ENCODE measurements around the gene SLC5A9. TPM values are rescaled to one million over a fixed set of nuclear protein-coding genes. Genes with fewer than 3 reads are reported as not detected.

SLC5A9 gene
- total RNA-seq, 1 experiment from 2014 or later = not detected

DNA sequence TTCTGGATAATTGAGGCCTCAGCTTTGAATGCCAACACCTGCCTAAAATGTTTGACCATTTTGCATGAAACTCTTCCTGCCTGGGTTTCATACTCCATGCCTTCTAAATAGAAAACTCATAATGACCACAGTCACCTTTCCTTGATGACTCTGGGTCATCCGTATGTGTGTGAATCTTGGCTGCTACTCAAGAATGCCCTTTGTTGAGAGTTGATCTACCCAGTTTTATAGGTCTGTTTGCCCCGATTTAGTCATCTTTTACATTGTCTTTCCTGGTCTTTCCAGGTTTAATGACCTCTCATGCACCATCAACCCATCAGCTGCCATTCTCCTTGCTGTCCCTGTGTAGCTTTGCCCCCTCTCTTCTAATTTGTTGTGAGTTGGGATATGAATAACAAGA, 2.7 kb upstream of the SLC5A9 start:
- Histone ChIP-seq H4K20me1 (ENCODE audit: control insufficient read depth, insufficient read depth, insufficient read length) (no peaks in the 10 kb centered on the region), H3K23me2 (ENCODE audit: insufficient read length, low read depth, low read length, poor library complexity, severe bottlenecking) (no peaks in the 10 kb centered on the region), H3K14ac (ENCODE audit: insufficient read depth, low read length) (no peak overlapping the region), H2BK20ac (ENCODE audit: low read depth, low read length, poor library complexity, severe bottlenecking) (no peak overlapping the region), H3K4ac (ENCODE audit: low read depth, low read length) (no peak overlapping the region), H4K91ac (ENCODE audit: insufficient read length, low read depth, low read length) (no peak overlapping the region), H2AK5ac (ENCODE audit: insufficient read length, low read length) (no peak overlapping the region), H2BK15ac (ENCODE audit: low read depth, low read length) (no peak overlapping the region), H3K9ac (ENCODE audit: extremely low read depth, insufficient read length, low read length) (no peak overlapping the region), H3K4me2 (ENCODE audit: insufficient read depth, insufficient read length, low read length) (no peak overlapping the region), H3K56ac (ENCODE audit: insufficient read length, low read depth, low read length) (no peak overlapping the region), H4K5ac (ENCODE audit: insufficient read length, low read depth, low read length) (no peak overlapping the region), H2BK120ac (ENCODE audit: low read depth, low read length, poor library complexity, severe bottlenecking) (no peak overlapping the region), H3K27me3 (ENCODE audit: insufficient read depth, low read length) (no peaks in the 10 kb centered on the region), H3K18ac (ENCODE audit: insufficient read length, low read depth, low read length) (no peak overlapping the region), H4K8ac (replicated peaks; ENCODE audit: insufficient read length, low read depth, low read length) (no peak overlapping the region), H2BK5ac (ENCODE audit: insufficient read length, low read length) (no peak overlapping the region), H2BK12ac (ENCODE audit: insufficient read length, low read depth, low read length) (no peak overlapping the region), H3K79me1 (ENCODE audit: insufficient read depth, low read depth, low read length, poor library complexity, severe bottlenecking) (no peaks in the 10 kb centered on the region), H3K79me2 (ENCODE audit: insufficient read depth, low read length) (no peaks in the 10 kb centered on the region), H3T11ph (ENCODE audit: low read length) (no peak overlapping the region), H3K27ac (ENCODE audit: insufficient read length, low read depth, low read length) (no peak overlapping the region), H3K4me1 (ENCODE audit: insufficient read depth, low read length) (peaks cover 4% of the 10 kb centered on the region; the same call in 1 of the 2 replicates), H2AFZ (ENCODE audit: low read length) (no peak overlapping the region), H3K9me3 (ENCODE audit: control insufficient read depth, low read depth, low read length) (no peaks in the 10 kb centered on the region), H3K23ac (ENCODE audit: insufficient read length, low read depth, low read length) (no peak overlapping the region)
- TF ChIP-seq, protein P1, sequence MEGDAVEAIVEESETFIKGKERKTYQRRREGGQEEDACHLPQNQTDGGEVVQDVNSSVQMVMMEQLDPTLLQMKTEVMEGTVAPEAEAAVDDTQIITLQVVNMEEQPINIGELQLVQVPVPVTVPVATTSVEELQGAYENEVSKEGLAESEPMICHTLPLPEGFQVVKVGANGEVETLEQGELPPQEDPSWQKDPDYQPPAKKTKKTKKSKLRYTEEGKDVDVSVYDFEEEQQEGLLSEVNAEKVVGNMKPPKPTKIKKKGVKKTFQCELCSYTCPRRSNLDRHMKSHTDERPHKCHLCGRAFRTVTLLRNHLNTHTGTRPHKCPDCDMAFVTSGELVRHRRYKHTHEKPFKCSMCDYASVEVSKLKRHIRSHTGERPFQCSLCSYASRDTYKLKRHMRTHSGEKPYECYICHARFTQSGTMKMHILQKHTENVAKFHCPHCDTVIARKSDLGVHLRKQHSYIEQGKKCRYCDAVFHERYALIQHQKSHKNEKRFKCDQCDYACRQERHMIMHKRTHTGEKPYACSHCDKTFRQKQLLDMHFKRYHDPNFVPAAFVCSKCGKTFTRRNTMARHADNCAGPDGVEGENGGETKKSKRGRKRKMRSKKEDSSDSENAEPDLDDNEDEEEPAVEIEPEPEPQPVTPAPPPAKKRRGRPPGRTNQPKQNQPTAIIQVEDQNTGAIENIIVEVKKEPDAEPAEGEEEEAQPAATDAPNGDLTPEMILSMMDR (conservative IDR thresholded peaks at IDR 0.05) = no peak
- DNase-seq = no peak
- no CpG with 5 or more reads among the region's 2 CpGs for WGBS (ENCODE audit: extremely low coverage, insufficient read length, low lambda C conversion rate)
- Mint-ChIP-seq H3K9me3 (no peaks in the 10 kb centered on the region), H3K4me3 (no peak overlapping the region), H3K27ac (no peak overlapping the region), H3K4me1 (peaks cover 27 to 29% of the 10 kb centered on the region in 2 experiments), H3K27me3 (ENCODE audit: low read depth) (peaks cover 3% of the 10 kb centered on the region), H3K36me3 (ENCODE audit: insufficient read depth in 1 of 3, low read depth in 3 of 3) (no peaks in the 10 kb centered on the region)

All from H9 (cell line).